Kidney (tissue), 14 donors: ENCODE results near the gene FLII. TPM values are rescaled to one million over a fixed set of nuclear protein-coding genes. Genes with fewer than 3 reads are reported as not detected.
A peak's percentile ranks its signal among the peaks of the same experiment; 100 is the strongest.

Experiments
- DNase-seq, 5 donors: peaks; one replicate each; pipeline ENCODE4 v3.0.0-alpha.2; 2013 to 2020
- FAIRE-seq: peaks from 2 replicates; lab custom pipeline; 2012; peaks lifted over from hg19 to GRCh38; lab: Jason Lieb, UNC
- H3K27ac ChIP-seq, 2 donors: one replicate each; pipeline ENCODE4 v1.7.0; 2013; ENCODE audit warnings: low read depth in 2 of 2, low read length in 2 of 2, inconsistent platforms in 1 of 2
- H3K27me3 ChIP-seq: one replicate; pipeline ENCODE4 v1.7.1; 2013; ENCODE audit warnings: low read length, inconsistent platforms; ENCODE audit not compliant: control insufficient read depth, insufficient read depth
- H3K36me3 ChIP-seq, 3 donors: one replicate each; pipeline versions ENCODE4 v1.7.0 to v1.7.1; 2013; ENCODE audit warnings: low read length in 3 of 3, control low read depth in 1 of 3, inconsistent platforms in 1 of 3; ENCODE audit not compliant: insufficient read depth in 3 of 3, control insufficient read depth in 2 of 3
- H3K4me1 ChIP-seq, 3 donors: one replicate each; pipeline versions ENCODE4 v1.7.0 to v1.7.1; 2013; ENCODE audit warnings: low read length in 3 of 3, inconsistent platforms in 1 of 3, low read depth in 1 of 3; ENCODE audit not compliant: control insufficient read depth in 2 of 3, insufficient read depth in 2 of 3
- H3K4me3 ChIP-seq, 3 donors: one replicate each; pipeline versions ENCODE4 v1.7.0 to v1.8.1; 2013; ENCODE audit warnings: low read length in 3 of 3, control low read depth in 1 of 3, inconsistent platforms in 1 of 3
- H3K9ac ChIP-seq, 3 donors: one replicate each; pipeline versions ENCODE4 v1.7.0 to v1.7.1; 2013; ENCODE audit warnings: low read length in 3 of 3, control low read depth in 1 of 3, inconsistent platforms in 1 of 3
- H3K9me3 ChIP-seq, 3 donors: one replicate each; pipeline versions ENCODE4 v1.7.0 to v1.7.1; 2013; ENCODE audit warnings: low read length in 3 of 3, control low read depth in 1 of 3, inconsistent platforms in 1 of 3; ENCODE audit not compliant: control insufficient read depth in 2 of 3, insufficient read depth in 1 of 3
- CTCF ChIP-seq: IDR thresholded peaks from 3 replicates; pipeline ENCODE4 v1.5.1; 2012; ENCODE audit warnings: mild to moderate bottlenecking, moderate library complexity, borderline replicate concordance; ENCODE audit not compliant: insufficient read depth; ENCODE audit errors: extremely low read depth
- intact Hi-C: fragments of 100-400 bp; cut with DNase I; formaldehyde crosslinking; loops from one replicate; pipeline ENCODE4 v1.11.1; 2022
- polyA plus RNA-seq: library from polyadenylated mRNA; stranded (reverse); fragments of 350-450 nt; fragmentation: Illumina TruSeq; extraction: RNeasy Lipid Tissue Mini Kit (QIAGEN cat#74804); gene quantifications from one replicate; pipeline ENCODE4 v1.2.3, GENCODE V29; 2014; ENCODE audit warnings: low read depth, low replicate concordance; ENCODE audit not compliant: insufficient read depth
- total RNA-seq: library from RNA; stranded (reverse); fragmentation: NEBNext Ultra II Directional; extraction: Animal tissue kit (Norgen Biotek cat#: 25700); gene quantifications from one replicate; pipeline ENCODE4 v1.2.1, GENCODE V29; 2021
- donor health status: control.
- donor health status: control.
- donor health status: control.
- donor health status: control.
- donor health status: control.
- donor health status: DM: yes; HTN: yes; CAD: no.
- donor health status: Normal renal cell carcinoma (clear cell type).

The FLII gene
- total and polyA plus RNA-seq, 2 donors from 2014 or later: 139 to 301 TPM

GRCh38 chr17:18226284-18226945 is 32.1 kb downstream of the FLII start:
- TF ChIP-seq CTCF: no peak
- FAIRE-seq (no peak), DNase-seq (peak in 2 of 5 donors; percentile 12 to 24)

GRCh38 chr17:18225642-18226283 is 32.8 kb downstream of the FLII start:
- Histone ChIP-seq H3K27me3 (no peaks in the 10 kb centered on the region), H3K9me3 (no peaks in the 10 kb centered on the region), H3K36me3 (no peaks in the 10 kb centered on the region), H3K4me1 (peaks cover 0 to 6% (median 6%) of the 10 kb centered on the region in 3 donors), H3K4me3 (peak overlapping the region; percentile 76 to 88 (median 77)), H3K27ac (no peak overlapping the region), H3K9ac (peak overlapping the region; percentile 68 to 83 (median 81))
- FAIRE-seq (no peak), DNase-seq (peak in 4 of 5 donors; percentile 31 to 89 (median 55))
- TF ChIP-seq CTCF: no peak
- intact Hi-C loops: no loop called here

More at GRCh38 chr17:18226284-18226945, 32.1 kb downstream of the FLII start:
- Histone ChIP-seq H3K9ac (peak overlapping the region in 2 of 3 donors; percentile 81 to 83), H3K4me3 (peak overlapping the region; percentile 76 to 88 (median 77)), H3K36me3 (no peaks in the 10 kb centered on the region), H3K4me1 (peaks cover 0 to 6% (median 6%) of the 10 kb centered on the region in 3 donors), H3K27me3 (no peaks in the 10 kb centered on the region), H3K27ac (no peak overlapping the region), H3K9me3 (no peaks in the 10 kb centered on the region)
- intact Hi-C loops: no loop called here

GRCh38 chr17:18225121-18225641 is 33.4 kb downstream of the FLII start, which contains the start of gene LLGL1:
LLGL1 (plus strand) TSS chr17:18225635; CDS start chr17:18225683, 48 bp downstream.
- TF ChIP-seq CTCF: no peak
- Histone ChIP-seq H3K27me3 (no peaks in the 10 kb centered on the region), H3K4me1 (peaks cover 0 to 6% (median 6%) of the 10 kb centered on the region in 3 donors), H3K27ac (no peak within 1 kb of the TSS), H3K4me3 (peak within 1 kb of the TSS; percentile 76 to 88 (median 77)), H3K9me3 (no peaks in the 10 kb centered on the region), H3K9ac (peak within 1 kb of the TSS; percentile 68 to 83 (median 81)), H3K36me3 (no peaks in the 10 kb centered on the region)
- intact Hi-C loops: no loop called here
- FAIRE-seq: no peak
- DNase-seq: peak; percentile 96 to 99 (median 97)
